Measurements from ENCODE around the gene PLCG2.

PLCG2 gene

DNA sequence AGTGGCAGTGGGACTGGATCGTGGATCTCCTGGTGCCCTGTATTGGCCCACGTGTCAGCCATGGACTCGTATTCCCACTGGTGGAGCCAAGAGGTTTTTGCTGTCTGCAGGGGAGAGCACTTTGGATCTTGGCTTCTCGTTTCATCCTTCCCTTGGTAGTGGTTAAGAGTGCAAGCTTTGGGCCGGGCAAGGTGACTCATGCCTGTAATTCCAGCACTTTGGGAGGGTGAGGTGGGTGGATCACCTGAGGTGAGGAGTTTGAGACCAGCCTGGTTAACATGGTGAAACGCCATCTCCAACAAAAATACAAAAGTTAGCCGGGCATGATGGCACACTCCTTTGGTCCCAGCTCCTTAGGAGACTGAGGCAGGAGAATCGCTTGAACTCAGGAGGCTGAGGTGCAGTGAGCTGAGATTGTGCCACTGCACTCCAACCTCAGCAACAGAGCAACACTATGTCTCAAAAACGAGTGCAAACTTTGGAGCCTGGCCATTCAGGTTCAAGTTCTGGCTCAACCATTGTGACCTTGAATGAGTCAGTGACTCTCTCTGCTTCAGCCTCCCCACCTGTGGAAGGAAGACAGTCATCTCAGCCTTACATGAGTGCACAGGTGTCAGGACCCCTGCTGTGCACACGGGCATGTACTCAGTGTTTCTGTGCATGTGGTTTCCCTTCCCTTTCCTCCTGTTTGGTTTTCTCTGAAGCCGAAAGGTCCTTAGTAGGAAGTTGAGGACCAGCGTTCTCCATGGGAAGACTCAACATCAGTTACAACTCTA lies 57.4 kb downstream of the PLCG2 start:
- no peaks in the 10 kb centered on the region for H3K9me3 ChIP-seq (ENCODE audit: insufficient read depth, low read length)
- H3K36me3 ChIP-seq (ENCODE audit: low read length) = peaks cover 8% of the 10 kb centered on the region; the same call in 1 of the 2 replicates
- no peaks in the 10 kb centered on the region for H4K20me1 ChIP-seq (ENCODE audit: low read depth, low read length)
- no peak overlapping the region for H2AFZ ChIP-seq (ENCODE audit: low read depth, low read length, severe bottlenecking)
- peak overlapping the region; percentile 100 for H3K27ac ChIP-seq (ENCODE audit: low read depth, low read length)
- peak overlapping the region; percentile 45 for H3K9ac ChIP-seq (ENCODE audit: low read length)
- peak overlapping the region; percentile 20 for H3K4me3 ChIP-seq (ENCODE audit: insufficient read depth, low read length, poor library complexity, severe bottlenecking)
- peak overlapping the region; percentile 49 for H3K4me2 ChIP-seq (ENCODE audit: low read depth, low read length, poor library complexity, severe bottlenecking)
- H3K79me2 ChIP-seq (ENCODE audit: insufficient read depth, low read length) = peaks cover 96% of the 10 kb centered on the region
- no peaks in the 10 kb centered on the region for H3K27me3 ChIP-seq (ENCODE audit: low read length)
- no peak for TF ChIP-seq EZH2phosphoT487 (conservative IDR thresholded peaks at IDR 0.05; ENCODE audit: low read length)
- TF ChIP-seq, protein P1, sequence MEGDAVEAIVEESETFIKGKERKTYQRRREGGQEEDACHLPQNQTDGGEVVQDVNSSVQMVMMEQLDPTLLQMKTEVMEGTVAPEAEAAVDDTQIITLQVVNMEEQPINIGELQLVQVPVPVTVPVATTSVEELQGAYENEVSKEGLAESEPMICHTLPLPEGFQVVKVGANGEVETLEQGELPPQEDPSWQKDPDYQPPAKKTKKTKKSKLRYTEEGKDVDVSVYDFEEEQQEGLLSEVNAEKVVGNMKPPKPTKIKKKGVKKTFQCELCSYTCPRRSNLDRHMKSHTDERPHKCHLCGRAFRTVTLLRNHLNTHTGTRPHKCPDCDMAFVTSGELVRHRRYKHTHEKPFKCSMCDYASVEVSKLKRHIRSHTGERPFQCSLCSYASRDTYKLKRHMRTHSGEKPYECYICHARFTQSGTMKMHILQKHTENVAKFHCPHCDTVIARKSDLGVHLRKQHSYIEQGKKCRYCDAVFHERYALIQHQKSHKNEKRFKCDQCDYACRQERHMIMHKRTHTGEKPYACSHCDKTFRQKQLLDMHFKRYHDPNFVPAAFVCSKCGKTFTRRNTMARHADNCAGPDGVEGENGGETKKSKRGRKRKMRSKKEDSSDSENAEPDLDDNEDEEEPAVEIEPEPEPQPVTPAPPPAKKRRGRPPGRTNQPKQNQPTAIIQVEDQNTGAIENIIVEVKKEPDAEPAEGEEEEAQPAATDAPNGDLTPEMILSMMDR (IDR thresholded peaks at IDR 0.05; ENCODE audit: insufficient read depth, low read length, poor library complexity, severe bottlenecking) = no peak
- no peaks in the 10 kb centered on the region for H3K9me2 ChIP-seq (replicated peaks; ENCODE audit: insufficient read depth, low read length)
- H3F3A ChIP-seq (ENCODE audit: insufficient read depth) = peaks cover 32% of the 10 kb centered on the region

DNA sequence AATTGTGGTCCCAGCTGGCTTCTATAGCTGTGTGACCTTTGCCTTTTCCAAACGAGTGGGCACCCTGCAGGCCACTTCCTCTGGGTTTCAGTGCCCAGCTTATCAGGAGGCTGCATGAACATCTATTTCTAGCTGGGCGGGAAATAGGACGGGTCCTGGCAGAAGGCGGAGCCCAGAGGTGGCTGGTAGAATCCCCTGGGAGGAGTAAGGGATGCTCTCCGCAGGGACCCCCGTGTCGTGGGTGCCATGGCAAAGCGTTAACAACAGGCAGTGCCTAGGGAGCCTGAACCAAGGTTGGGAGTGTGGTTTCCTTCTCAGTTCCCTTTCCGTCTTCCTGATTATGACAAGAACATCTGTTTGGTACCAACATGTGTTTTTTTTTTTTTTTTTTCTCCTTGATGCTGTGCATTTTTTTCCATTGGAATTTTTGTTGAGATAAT lies 58.2 kb downstream of the PLCG2 start:
- H3F3A ChIP-seq (ENCODE audit: insufficient read depth) = peaks cover 27% of the 10 kb centered on the region
- no peak overlapping the region for H3K4me3 ChIP-seq (ENCODE audit: insufficient read depth, low read length, poor library complexity, severe bottlenecking)
- no peaks in the 10 kb centered on the region for H3K9me3 ChIP-seq (ENCODE audit: insufficient read depth, low read length)
- peaks cover 97% of the 10 kb centered on the region for H3K79me2 ChIP-seq (ENCODE audit: insufficient read depth, low read length)
- H3K27me3 ChIP-seq (ENCODE audit: low read length) = no peaks in the 10 kb centered on the region
- peaks cover 8% of the 10 kb centered on the region; the same call in 1 of the 2 replicates for H3K36me3 ChIP-seq (ENCODE audit: low read length)
- TF ChIP-seq, protein P1 (IDR thresholded peaks at IDR 0.05; ENCODE audit: insufficient read depth, low read length, poor library complexity, severe bottlenecking) = no peak
- TF ChIP-seq EZH2phosphoT487 (conservative IDR thresholded peaks at IDR 0.05; ENCODE audit: low read length) = no peak
- peak overlapping the region; percentile 100 for H3K27ac ChIP-seq (ENCODE audit: low read depth, low read length)
- no peak overlapping the region for H2AFZ ChIP-seq (ENCODE audit: low read depth, low read length, severe bottlenecking)
- H3K9ac ChIP-seq (ENCODE audit: low read length) = peak overlapping the region; percentile 45
- H3K9me2 ChIP-seq (replicated peaks; ENCODE audit: insufficient read depth, low read length) = no peaks in the 10 kb centered on the region
- no peaks in the 10 kb centered on the region for H4K20me1 ChIP-seq (ENCODE audit: low read depth, low read length)
- peak overlapping the region; percentile 49 for H3K4me2 ChIP-seq (ENCODE audit: low read depth, low read length, poor library complexity, severe bottlenecking)

DNA sequence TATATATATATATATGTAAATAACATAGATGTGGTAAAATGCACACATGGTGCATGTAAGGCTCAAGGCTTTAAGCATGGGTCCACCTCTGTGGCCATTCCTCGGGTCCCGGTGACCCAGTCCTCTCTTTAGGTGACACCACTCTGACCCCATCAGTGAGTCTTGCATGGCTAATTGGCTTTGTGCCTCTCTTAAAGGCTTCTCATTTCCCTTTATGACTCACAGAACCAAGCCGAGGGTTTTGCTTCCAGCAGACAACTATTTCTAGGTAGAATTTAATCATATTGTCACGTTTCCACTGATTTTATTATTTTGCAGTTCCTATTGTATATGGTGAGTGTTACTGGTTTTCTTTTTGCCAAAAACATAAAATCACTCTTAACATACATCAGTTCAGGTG lies 59.7 kb downstream of the PLCG2 start:
- Histone ChIP-seq H3K9me2 (replicated peaks; ENCODE audit: insufficient read depth, low read length) (no peaks in the 10 kb centered on the region), H2AFZ (ENCODE audit: low read depth, low read length, severe bottlenecking) (no peak overlapping the region), H4K20me1 (ENCODE audit: low read depth, low read length) (no peaks in the 10 kb centered on the region), H3K27me3 (ENCODE audit: low read length) (no peaks in the 10 kb centered on the region), H3K9me3 (ENCODE audit: insufficient read depth, low read length) (no peaks in the 10 kb centered on the region), H3K9ac (ENCODE audit: low read length) (0 out of 2 replicates have a peak overlapping the region, but pooled peaks have one; percentile 21), H3K79me2 (ENCODE audit: insufficient read depth, low read length) (peaks cover 97% of the 10 kb centered on the region), H3K4me2 (ENCODE audit: low read depth, low read length, poor library complexity, severe bottlenecking) (peak overlapping the region; percentile 35), H3K36me3 (ENCODE audit: low read length) (peaks cover 14% of the 10 kb centered on the region; the same call in 1 of the 2 replicates), H3K27ac (ENCODE audit: low read depth, low read length) (peak overlapping the region; percentile 66), H3K4me3 (ENCODE audit: insufficient read depth, low read length, poor library complexity, severe bottlenecking) (no peak overlapping the region), H3F3A (ENCODE audit: insufficient read depth) (peaks cover 25% of the 10 kb centered on the region)
- no peak for TF ChIP-seq EZH2phosphoT487 (conservative IDR thresholded peaks at IDR 0.05; ENCODE audit: low read length)
- TF ChIP-seq, protein P1 (IDR thresholded peaks at IDR 0.05; ENCODE audit: insufficient read depth, low read length, poor library complexity, severe bottlenecking) = no peak
